Prostate gland (tissue), 2 donors: Measurements from ENCODE around the gene USP17L25.
"Not testable (repeated sequence)": the region's sequence is repeated elsewhere in the genome, so short reads cannot be mapped to it uniquely, and the experiment has no call there.

Experiments used
- CTCF ChIP-seq, 4 experiments: fragments of 200-600 bp in 2 of 4; fragments of 450-650 bp in 2 of 4; sonication (generic) in 2 of 4; IDR thresholded peaks; 1 replicate in 3 of 4; 2 replicates in 1 of 4; pipeline ENCODE4 v1.5.1; 2016 to 2019; ENCODE audit warnings: antibody characterized with exemption in 4 of 4, mild to moderate bottlenecking in 2 of 4, moderate library complexity in 2 of 4
- POLR2A ChIP-seq: fragments of 450-650 bp; IDR thresholded peaks from one replicate; pipeline ENCODE4 v1.6.1; 2016; ENCODE audit warnings: antibody characterized with exemption, mild to moderate bottlenecking
- POLR2AphosphoS5 ChIP-seq: sonication (generic); formaldehyde crosslinking; IDR thresholded peaks from one replicate; pipeline ENCODE4 v1.6.1; 2017; ENCODE audit warnings: antibody characterized with exemption

- TF ChIP-seq CTCF (IDR thresholded peaks at IDR 0.05); POLR2A; POLR2AphosphoS5: not testable (repeated sequence)
These were observed 23.6 kb downstream of the USP17L25 start, which contains the start of gene USP17L29 for GRCh38 chr4:9353338-9353737.
